Measurements from ENCODE around the gene TPRA1. TPM values are rescaled to one million over a fixed set of nuclear protein-coding genes. Genes with fewer than 3 reads are reported as not detected.

TPRA1 gene
- total RNA-seq, 1 donor from 2014 or later: 38.4 TPM

DNA sequence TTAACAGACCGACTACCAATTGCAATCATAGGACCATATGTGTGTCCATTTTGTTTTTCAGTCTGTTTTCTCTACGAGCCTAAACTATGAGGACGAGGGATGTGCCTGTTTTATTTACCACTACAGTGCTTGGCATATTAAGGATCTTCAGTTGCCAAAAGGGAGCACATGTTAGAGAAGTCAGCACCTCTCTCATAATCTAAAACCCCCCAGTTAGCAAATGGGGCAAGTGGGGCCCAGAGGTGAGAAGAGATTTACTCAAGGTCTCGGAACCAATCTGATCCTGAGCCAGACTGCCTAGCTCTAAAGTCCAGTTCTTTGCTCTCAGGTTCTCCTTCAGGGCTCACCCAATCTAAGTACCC lies 37.9 kb upstream of the TPRA1 start:
- DNase-seq (ENCODE audit: low read depth): no peak
- no peak overlapping the region for H3K4me3 ChIP-seq (ENCODE audit: low read depth, low read length)
- H3K36me3 ChIP-seq (ENCODE audit: control insufficient read depth, insufficient read depth, low read length): no peaks in the 10 kb centered on the region
- TF ChIP-seq, protein P1, sequence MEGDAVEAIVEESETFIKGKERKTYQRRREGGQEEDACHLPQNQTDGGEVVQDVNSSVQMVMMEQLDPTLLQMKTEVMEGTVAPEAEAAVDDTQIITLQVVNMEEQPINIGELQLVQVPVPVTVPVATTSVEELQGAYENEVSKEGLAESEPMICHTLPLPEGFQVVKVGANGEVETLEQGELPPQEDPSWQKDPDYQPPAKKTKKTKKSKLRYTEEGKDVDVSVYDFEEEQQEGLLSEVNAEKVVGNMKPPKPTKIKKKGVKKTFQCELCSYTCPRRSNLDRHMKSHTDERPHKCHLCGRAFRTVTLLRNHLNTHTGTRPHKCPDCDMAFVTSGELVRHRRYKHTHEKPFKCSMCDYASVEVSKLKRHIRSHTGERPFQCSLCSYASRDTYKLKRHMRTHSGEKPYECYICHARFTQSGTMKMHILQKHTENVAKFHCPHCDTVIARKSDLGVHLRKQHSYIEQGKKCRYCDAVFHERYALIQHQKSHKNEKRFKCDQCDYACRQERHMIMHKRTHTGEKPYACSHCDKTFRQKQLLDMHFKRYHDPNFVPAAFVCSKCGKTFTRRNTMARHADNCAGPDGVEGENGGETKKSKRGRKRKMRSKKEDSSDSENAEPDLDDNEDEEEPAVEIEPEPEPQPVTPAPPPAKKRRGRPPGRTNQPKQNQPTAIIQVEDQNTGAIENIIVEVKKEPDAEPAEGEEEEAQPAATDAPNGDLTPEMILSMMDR (IDR thresholded peaks at IDR 0.05; ENCODE audit: insufficient read depth, low read length, severe bottlenecking): no peak
- H3K27me3 ChIP-seq (ENCODE audit: control insufficient read depth, insufficient read depth, low read length): peaks cover 13% of the 10 kb centered on the region
- peak; percentile 62 for FAIRE-seq

DNA sequence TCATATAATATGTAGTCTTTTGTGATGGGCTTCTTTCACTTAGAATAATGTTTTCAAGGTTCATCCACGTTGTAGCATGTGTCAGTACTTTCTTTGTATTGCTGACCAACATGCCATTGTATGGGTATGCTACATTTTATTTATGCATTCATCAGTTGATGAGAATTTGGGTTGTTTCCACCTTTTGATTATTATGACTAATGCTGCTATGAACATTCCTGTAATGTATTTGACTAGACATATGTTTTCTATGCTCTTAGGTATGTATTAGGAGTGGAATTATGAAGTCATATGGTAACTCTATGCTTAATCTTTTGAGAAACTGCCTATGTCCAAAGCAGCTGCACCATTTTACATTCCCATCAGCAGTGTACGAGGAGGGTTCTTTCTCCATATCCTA lies 35.3 kb upstream of the TPRA1 start:
- DNase-seq (ENCODE audit: low read depth): no peak
- no peak for FAIRE-seq
- Histone ChIP-seq H3K36me3 (ENCODE audit: control insufficient read depth, insufficient read depth, low read length) (peaks cover 1% of the 10 kb centered on the region), H3K4me3 (ENCODE audit: low read depth, low read length) (no peak overlapping the region), H3K27me3 (ENCODE audit: control insufficient read depth, insufficient read depth, low read length) (peaks cover 13% of the 10 kb centered on the region)
- TF ChIP-seq, protein P1 (IDR thresholded peaks at IDR 0.05; ENCODE audit: insufficient read depth, low read length, severe bottlenecking): no peak

DNA sequence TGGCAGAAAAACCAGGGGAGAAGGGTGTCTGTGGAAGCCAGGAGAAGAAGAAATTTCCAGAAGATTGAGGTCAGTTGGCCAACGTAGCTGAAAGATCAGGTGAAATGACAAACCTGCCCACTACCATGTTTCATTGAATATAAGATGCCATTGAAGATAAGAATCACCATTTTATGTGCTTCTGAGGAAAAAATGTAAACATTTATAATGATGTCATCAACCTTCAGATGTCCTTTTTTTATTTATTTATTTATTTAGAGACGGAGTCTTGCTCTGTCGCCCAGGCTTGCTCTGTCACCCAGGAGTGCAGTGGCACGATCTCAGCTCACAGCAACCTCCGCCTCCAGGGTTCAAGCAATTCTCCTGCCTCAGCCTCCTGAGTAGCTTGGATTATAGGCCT lies 33.5 kb upstream of the TPRA1 start:
- TF ChIP-seq, protein P1 (IDR thresholded peaks at IDR 0.05; ENCODE audit: insufficient read depth, low read length, severe bottlenecking): no peak
- Histone ChIP-seq H3K27me3 (ENCODE audit: control insufficient read depth, insufficient read depth, low read length) (peaks cover 4% of the 10 kb centered on the region), H3K36me3 (ENCODE audit: control insufficient read depth, insufficient read depth, low read length) (peaks cover 5% of the 10 kb centered on the region), H3K4me3 (ENCODE audit: low read depth, low read length) (no peak overlapping the region)
- no peak for DNase-seq (ENCODE audit: low read depth)
- no peak for FAIRE-seq

DNA sequence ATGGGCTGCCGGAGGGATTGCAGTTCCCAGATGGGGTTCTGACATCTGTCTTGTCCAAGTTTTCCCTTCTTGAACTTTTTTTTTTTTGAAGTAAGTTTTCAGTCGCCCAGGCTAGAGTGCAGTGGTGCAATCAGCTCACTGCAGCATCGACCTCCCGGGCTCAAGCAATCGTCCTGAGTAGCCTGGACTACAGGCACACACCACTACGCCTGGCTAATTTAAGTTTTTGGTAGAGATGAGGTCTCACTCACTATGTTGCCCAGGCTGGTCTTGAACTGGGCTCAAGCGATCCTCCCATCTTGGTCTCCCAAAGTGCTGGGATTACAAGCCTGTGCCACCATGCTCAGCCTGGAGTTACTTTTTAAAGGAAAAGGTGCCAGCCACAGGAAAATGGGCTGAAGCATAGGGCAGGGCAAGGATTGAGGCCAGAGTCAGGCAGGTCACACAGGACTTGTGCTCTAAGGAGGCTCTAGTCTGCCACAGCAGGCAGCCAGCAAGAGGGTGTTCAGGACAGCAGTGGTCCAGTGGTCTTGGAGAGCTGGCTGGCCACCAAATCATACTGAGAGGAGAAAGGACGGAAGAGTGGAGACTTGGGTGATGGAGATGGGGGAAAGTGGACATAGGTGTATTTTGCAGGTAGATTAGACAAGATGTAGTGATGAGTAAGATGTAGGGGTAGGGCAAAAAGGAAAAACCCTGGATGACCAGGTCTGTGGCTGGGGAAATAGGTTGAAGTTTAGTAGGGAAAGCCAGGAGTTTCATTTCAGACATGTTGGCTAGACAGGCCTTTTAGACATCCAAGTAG lies 32.4 kb upstream of the TPRA1 start:
- TF ChIP-seq, protein P1 (IDR thresholded peaks at IDR 0.05; ENCODE audit: insufficient read depth, low read length, severe bottlenecking): no peak
- no peak for DNase-seq (ENCODE audit: low read depth)
- Histone ChIP-seq H3K36me3 (ENCODE audit: control insufficient read depth, insufficient read depth, low read length) (peaks cover 5% of the 10 kb centered on the region), H3K4me3 (ENCODE audit: low read depth, low read length) (no peak overlapping the region), H3K27me3 (ENCODE audit: control insufficient read depth, insufficient read depth, low read length) (no peaks in the 10 kb centered on the region)
- peak; percentile 72 for FAIRE-seq

DNA sequence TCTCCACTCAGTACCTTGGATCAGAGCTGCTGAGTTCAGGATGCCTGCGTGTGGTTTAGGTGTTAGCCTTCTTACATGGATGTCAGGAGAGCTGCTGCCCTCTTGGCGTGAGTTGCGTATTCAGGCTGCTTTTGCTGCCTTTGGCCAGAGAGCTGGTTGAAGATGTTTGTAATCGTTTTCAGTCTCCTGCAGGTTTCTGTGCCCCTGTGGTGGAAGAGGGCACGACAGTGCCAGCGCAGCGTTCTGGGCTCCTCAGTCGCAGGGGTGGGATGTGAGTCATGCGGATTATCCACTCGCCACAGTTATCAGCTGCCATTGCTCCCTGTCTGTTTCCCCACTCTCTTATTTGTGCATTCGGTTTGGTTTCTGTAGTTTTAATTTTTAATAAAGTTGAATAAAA lies 31.5 kb upstream of the TPRA1 start:
- H3K36me3 ChIP-seq (ENCODE audit: control insufficient read depth, insufficient read depth, low read length): peaks cover 7% of the 10 kb centered on the region
- FAIRE-seq: no peak
- H3K27me3 ChIP-seq (ENCODE audit: control insufficient read depth, insufficient read depth, low read length): no peaks in the 10 kb centered on the region
- DNase-seq (ENCODE audit: low read depth): no peak
- TF ChIP-seq, protein P1 (IDR thresholded peaks at IDR 0.05; ENCODE audit: insufficient read depth, low read length, severe bottlenecking): no peak
- H3K4me3 ChIP-seq (ENCODE audit: low read depth, low read length): no peak overlapping the region

Measured in bronchial epithelial cell (primary cell).